Measurements from ENCODE around the gene MARCHF5.
"Not testable (repeated sequence)": the region's sequence is repeated elsewhere in the genome, so short reads cannot be mapped to it uniquely, and the experiment has no call there.

Gene MARCHF5

GRCh38 chr10:92385831-92386230 is 94.9 kb downstream of the MARCHF5 start:
- DNase-seq (ENCODE audit: low read depth in 4 of 4, low spot score in 1 of 4): no peak

GRCh38 chr10:92387289-92387940 is 96.4 kb downstream of the MARCHF5 start:
- no peak for DNase-seq (ENCODE audit: low read depth in 4 of 4, low spot score in 1 of 4)

GRCh38 chr10:92393173-92393572 is 102.2 kb downstream of the MARCHF5 start:
- DNase-seq (ENCODE audit: low read depth in 4 of 4, low spot score in 1 of 4): not testable (repeated sequence)

- DNase-seq (ENCODE audit: low read depth in 4 of 4, low spot score in 1 of 4): no peak
These were observed 104.3 kb downstream of the MARCHF5 start for GRCh38 chr10:92395271-92395670.

GRCh38 chr10:92402234-92402633 is 111.3 kb downstream of the MARCHF5 start:
- not testable (repeated sequence) for DNase-seq (ENCODE audit: low read depth in 4 of 4, low spot score in 1 of 4)
